Mesothelial cell of epicardium (in vitro differentiated cells): ENCODE results near the gene MICOS13. TPM values are rescaled to one million over a fixed set of nuclear protein-coding genes. Genes with fewer than 3 reads are reported as not detected.
A peak's percentile ranks its signal among the peaks of the same experiment; 100 is the strongest.

Source experiments
- DNase-seq, 2 experiments: peaks; one replicate each; pipeline ENCODE4 v3.0.0; 2021; ENCODE audit warnings: low spot score in 2 of 2; ENCODE audit not compliant: unreplicated experiment in 2 of 2
- H3K27ac Mint-ChIP-seq: 2 replicates; pipeline ENCODE4 v1.8.0; 2021; ENCODE audit warnings: mixed read lengths
- H3K27me3 Mint-ChIP-seq: 2 replicates; pipeline ENCODE4 v1.8.0; 2021; ENCODE audit warnings: low read depth, mixed read lengths
- H3K36me3 Mint-ChIP-seq: 2 replicates; pipeline ENCODE4 v1.8.0; 2021; ENCODE audit warnings: mixed read lengths
- H3K4me1 Mint-ChIP-seq: 2 replicates; pipeline ENCODE4 v1.8.0; 2021; ENCODE audit warnings: mixed read lengths
- H3K4me3 Mint-ChIP-seq: 2 replicates; pipeline ENCODE4 v1.8.0; 2021; ENCODE audit warnings: mild to moderate bottlenecking, moderate library complexity, mixed read lengths
- H3K9me3 Mint-ChIP-seq: 2 replicates; pipeline ENCODE4 v1.8.0; 2021; ENCODE audit warnings: mixed read lengths
- CTCF ChIP-seq: fragments of 200-600 bp; sonication (generic); IDR thresholded peaks from one replicate; pipeline ENCODE4 v1.5.0; 2021; ENCODE audit warnings: antibody characterized with exemption; ENCODE audit not compliant: unreplicated experiment
- total RNA-seq: library from RNA; stranded (reverse); gene quantifications from 3 replicates; pipeline ENCODE4 v1.2.1, GENCODE V29; 2021

Gene MICOS13
- total RNA-seq, 1 donor from 2014 or later, result 30.7 TPM

DNA sequence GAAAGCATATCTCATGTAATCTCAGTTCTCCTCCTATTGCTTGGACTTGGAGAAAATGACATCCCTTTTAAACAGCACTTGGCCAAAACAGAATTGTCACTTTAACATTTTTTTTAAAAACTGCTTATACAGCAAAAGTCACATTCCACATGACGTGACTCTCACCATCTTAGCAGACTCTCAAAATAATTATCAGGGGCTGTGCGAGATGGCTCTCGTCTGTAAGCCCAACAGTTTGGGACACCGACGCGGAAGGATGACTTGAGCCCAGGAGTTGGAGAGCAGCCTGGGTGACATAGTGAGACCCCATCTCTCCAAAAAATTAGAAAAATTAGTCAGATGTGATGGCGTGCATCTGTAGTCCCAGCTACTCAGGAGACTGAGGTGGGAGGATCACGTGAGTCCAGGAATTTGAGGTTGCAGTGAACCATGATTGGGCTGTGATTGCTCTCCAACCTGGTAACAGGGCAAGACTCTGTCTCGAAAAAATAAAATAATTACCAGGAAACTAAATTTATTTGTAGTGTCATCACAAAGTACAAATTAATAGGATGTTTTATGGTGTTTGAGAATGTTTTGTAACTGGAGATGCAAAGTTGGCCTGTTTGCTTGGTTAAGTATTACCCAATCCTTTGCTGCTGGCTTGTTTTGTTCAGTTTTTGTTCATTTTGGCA, 48.6 kb downstream of the MICOS13 start:
- Mint-ChIP-seq H3K4me1 (peaks cover 20% of the 10 kb centered on the region), H3K36me3 (peaks cover 16% of the 10 kb centered on the region), H3K9me3 (no peaks in the 10 kb centered on the region), H3K4me3 (no peak overlapping the region), H3K27me3 (no peaks in the 10 kb centered on the region), H3K27ac (peak overlapping the region; percentile 54)
- DNase-seq, result no peak
- no peak for TF ChIP-seq CTCF

- no peak for TF ChIP-seq CTCF
- Mint-ChIP-seq H3K9me3 (no peaks in the 10 kb centered on the region), H3K4me1 (peaks cover 42% of the 10 kb centered on the region), H3K27ac (peak overlapping the region; percentile 12), H3K36me3 (peaks cover 23% of the 10 kb centered on the region), H3K27me3 (no peaks in the 10 kb centered on the region), H3K4me3 (no peak overlapping the region)
- DNase-seq, result no peak
Observed at GRCh38 chr19:5628919-5629481, 51.3 kb downstream of the MICOS13 start.

GRCh38 chr19:5628461-5628860, 51.9 kb downstream of the MICOS13 start:
- peaks cover 44% of the 10 kb centered on the region for H3K4me1 Mint-ChIP-seq
- H3K4me3 Mint-ChIP-seq, result no peak overlapping the region
- peaks cover 23% of the 10 kb centered on the region for H3K36me3 Mint-ChIP-seq
- H3K27me3 Mint-ChIP-seq, result no peaks in the 10 kb centered on the region
- no peak for TF ChIP-seq CTCF
- no peak overlapping the region for H3K27ac Mint-ChIP-seq
- no peaks in the 10 kb centered on the region for H3K9me3 Mint-ChIP-seq
- no peak for DNase-seq

Other genes with a start within 250 kb of the MICOS13 start
- not detected in 3 replicates for gene ZNRF4, start 225.1 kb downstream of the MICOS13 start, total RNA-seq
- gene TINCR, start 112.6 kb downstream of the MICOS13 start, total RNA-seq, result 2.5 to 4.3 TPM (median 2.5 TPM) in 3 replicates
- gene SAFB2, start 57.7 kb downstream of the MICOS13 start, total RNA-seq, result 70.5 to 80.3 TPM (median 78.4 TPM) in 3 replicates
- 139 to 147 TPM (median 142 TPM) in 3 replicates for gene SAFB, start 57.4 kb downstream of the MICOS13 start, total RNA-seq
- gene HSD11B1L, start 511 bp upstream of the MICOS13 start, total RNA-seq, result 15.9 to 16.7 TPM (median 16.0 TPM) in 3 replicates
- 947 to 1,016 TPM (median 998 TPM) in 3 replicates for gene RPL36, start 9.8 kb upstream of the MICOS13 start, total RNA-seq
- 63.4 to 69.8 TPM (median 69.6 TPM) in 3 replicates for gene LONP1, start 39.6 kb upstream of the MICOS13 start, total RNA-seq
- gene CATSPERD, start 40.1 kb upstream of the MICOS13 start, total RNA-seq, result not detected in 3 replicates
- gene PRR22, start 104.2 kb upstream of the MICOS13 start, total RNA-seq, result 5.4 to 6.0 TPM (median 5.9 TPM) in 3 replicates
- 54.0 to 61.1 TPM (median 56.9 TPM) in 3 replicates for gene DUS3L, start 110.6 kb upstream of the MICOS13 start, total RNA-seq
- 1.7 to 2.8 TPM (median 2.4 TPM) in 3 replicates for gene NRTN, start 124.6 kb upstream of the MICOS13 start, total RNA-seq
- 0.32 TPM in 1 of 3 replicates, not detected in the others for gene FUT6, start 159.2 kb upstream of the MICOS13 start, total RNA-seq
- gene FUT3, start 170.9 kb upstream of the MICOS13 start, total RNA-seq, result 0.49 to 1.1 TPM (median 0.90 TPM) in 3 replicates
- 0.47 to 0.79 TPM (median 0.73 TPM) in 3 replicates for gene FUT5, start 190.0 kb upstream of the MICOS13 start, total RNA-seq
- 229 to 235 TPM (median 233 TPM) in 3 replicates for gene NDUFA11, start 223.3 kb upstream of the MICOS13 start, total RNA-seq
- gene VMAC, start 224.4 kb upstream of the MICOS13 start, total RNA-seq, result 11.0 to 12.3 TPM (median 11.0 TPM) in 3 replicates
- 16.2 to 17.2 TPM (median 16.7 TPM) in 3 replicates for gene CAPS, start 233.7 kb upstream of the MICOS13 start, total RNA-seq